SK-N-SH (cell line): ENCODE results near the gene C17orf113.

Experiments used
- FOXJ3 ChIP-seq: sonication (generic); formaldehyde crosslinking; IDR thresholded peaks from 2 replicates; pipeline ENCODE4 v1.5.1; 2020; ENCODE audit warnings: mild to moderate bottlenecking, missing genetic modification reagents
- MXI1 ChIP-seq: IDR thresholded peaks from 2 replicates; pipeline ENCODE4 v1.6.1; 2012; ENCODE audit warnings: mild to moderate bottlenecking, low read depth, low read length, improper control_type of control experiment
- POLR2AphosphoS5 ChIP-seq: IDR thresholded peaks from 2 replicates; pipeline ENCODE4 v1.6.1; 2012; ENCODE audit warnings: low read depth, low read length
- RAD21 ChIP-seq: IDR thresholded peaks from 2 replicates; pipeline ENCODE4 v1.6.1; 2012; ENCODE audit warnings: mild to moderate bottlenecking, low read length
- RCOR1 ChIP-seq: fragments of 150-350 bp; IDR thresholded peaks from 2 replicates; pipeline ENCODE4 v1.6.1; 2017; ENCODE audit warnings: antibody characterized with exemption, low read length
- RFX5 ChIP-seq: IDR thresholded peaks from 2 replicates; pipeline ENCODE4 v1.6.1; 2012; ENCODE audit warnings: mild to moderate bottlenecking, improper control_type of control experiment, low read length
- SIN3A ChIP-seq: IDR thresholded peaks from 2 replicates; pipeline ENCODE4 v1.6.1; 2012; ENCODE audit warnings: low read depth, mild to moderate bottlenecking, low read length, moderate library complexity, borderline replicate concordance
- TAF1 ChIP-seq: IDR thresholded peaks from 2 replicates; pipeline ENCODE4 v1.6.1; 2012; ENCODE audit warnings: low read depth, mild to moderate bottlenecking, low read length, moderate library complexity, borderline replicate concordance
- TCF12 ChIP-seq: IDR thresholded peaks from 2 replicates; pipeline ENCODE4 v1.4.0; 2012
- TF ChIP-seq, protein P1 (sequence below): fragments of 200-600 bp; sonication (generic); IDR thresholded peaks from 2 replicates; pipeline ENCODE4 v1.6.1; 2017; ENCODE audit warnings: antibody characterized with exemption, mild to moderate bottlenecking, moderate library complexity
- TF ChIP-seq, protein P2 (sequence below): IDR thresholded peaks from 2 replicates; pipeline ENCODE4 v1.6.1; 2012; ENCODE audit warnings: mild to moderate bottlenecking, low read depth, low read length, moderate library complexity
- TF ChIP-seq, protein P3 (sequence below): fragments of 150-350 bp; IDR thresholded peaks from 2 replicates; pipeline ENCODE4 v1.6.1; 2016; ENCODE audit warnings: mild to moderate bottlenecking, low read depth, low read length
- TF ChIP-seq, protein P4 (sequence below): IDR thresholded peaks from 2 replicates; pipeline ENCODE4 v1.4.0; 2012; ENCODE audit warnings: low read depth

DNA sequence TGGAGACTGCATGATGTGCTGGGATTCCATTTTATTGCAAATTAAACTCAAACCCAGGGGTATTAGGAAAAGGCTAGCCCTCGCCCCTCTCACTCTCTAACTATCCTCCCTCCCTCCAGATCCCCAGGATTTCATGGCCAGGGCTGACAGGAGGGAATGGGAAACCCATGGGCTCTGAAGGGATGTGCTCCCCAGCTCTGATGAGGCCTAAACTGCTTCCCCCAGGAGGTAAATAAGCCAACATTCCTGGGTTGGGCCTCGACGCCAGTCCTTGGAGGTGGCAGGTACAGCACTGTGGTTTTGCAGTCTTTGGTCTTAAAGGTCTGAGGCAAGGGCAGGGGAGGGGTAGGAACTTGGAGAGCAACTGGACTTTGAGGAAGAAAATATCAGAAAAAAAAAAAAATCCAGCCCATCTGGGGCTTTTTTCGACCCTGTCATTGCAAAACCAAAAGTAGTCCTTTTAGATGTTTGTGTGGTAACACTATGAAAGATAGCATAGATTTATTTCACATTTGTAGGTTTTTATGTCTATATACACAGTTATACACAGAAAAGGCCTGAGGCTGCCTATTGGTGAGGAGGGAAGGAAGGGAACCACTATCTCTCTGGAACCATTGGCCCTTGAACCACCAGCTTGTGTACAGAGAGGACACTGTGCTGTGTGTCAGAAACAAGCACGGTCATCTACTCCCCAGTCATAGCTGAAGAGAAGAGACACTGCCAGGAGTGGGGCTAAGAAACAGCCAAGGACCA lies 12.0 kb downstream of the C17orf113 start:
- TF ChIP-seq SIN3A (no peak), POLR2AphosphoS5 (no peak), RCOR1 (no peak), RFX5 (no peak), FOXJ3 (CRISPR knock-in tag) (no peak), TCF12 (no peak), TAF1 (no peak), MXI1 (no peak), RAD21 (no peak)
- TF ChIP-seq, protein P1, sequence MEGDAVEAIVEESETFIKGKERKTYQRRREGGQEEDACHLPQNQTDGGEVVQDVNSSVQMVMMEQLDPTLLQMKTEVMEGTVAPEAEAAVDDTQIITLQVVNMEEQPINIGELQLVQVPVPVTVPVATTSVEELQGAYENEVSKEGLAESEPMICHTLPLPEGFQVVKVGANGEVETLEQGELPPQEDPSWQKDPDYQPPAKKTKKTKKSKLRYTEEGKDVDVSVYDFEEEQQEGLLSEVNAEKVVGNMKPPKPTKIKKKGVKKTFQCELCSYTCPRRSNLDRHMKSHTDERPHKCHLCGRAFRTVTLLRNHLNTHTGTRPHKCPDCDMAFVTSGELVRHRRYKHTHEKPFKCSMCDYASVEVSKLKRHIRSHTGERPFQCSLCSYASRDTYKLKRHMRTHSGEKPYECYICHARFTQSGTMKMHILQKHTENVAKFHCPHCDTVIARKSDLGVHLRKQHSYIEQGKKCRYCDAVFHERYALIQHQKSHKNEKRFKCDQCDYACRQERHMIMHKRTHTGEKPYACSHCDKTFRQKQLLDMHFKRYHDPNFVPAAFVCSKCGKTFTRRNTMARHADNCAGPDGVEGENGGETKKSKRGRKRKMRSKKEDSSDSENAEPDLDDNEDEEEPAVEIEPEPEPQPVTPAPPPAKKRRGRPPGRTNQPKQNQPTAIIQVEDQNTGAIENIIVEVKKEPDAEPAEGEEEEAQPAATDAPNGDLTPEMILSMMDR, result no peak
- TF ChIP-seq, protein P2, sequence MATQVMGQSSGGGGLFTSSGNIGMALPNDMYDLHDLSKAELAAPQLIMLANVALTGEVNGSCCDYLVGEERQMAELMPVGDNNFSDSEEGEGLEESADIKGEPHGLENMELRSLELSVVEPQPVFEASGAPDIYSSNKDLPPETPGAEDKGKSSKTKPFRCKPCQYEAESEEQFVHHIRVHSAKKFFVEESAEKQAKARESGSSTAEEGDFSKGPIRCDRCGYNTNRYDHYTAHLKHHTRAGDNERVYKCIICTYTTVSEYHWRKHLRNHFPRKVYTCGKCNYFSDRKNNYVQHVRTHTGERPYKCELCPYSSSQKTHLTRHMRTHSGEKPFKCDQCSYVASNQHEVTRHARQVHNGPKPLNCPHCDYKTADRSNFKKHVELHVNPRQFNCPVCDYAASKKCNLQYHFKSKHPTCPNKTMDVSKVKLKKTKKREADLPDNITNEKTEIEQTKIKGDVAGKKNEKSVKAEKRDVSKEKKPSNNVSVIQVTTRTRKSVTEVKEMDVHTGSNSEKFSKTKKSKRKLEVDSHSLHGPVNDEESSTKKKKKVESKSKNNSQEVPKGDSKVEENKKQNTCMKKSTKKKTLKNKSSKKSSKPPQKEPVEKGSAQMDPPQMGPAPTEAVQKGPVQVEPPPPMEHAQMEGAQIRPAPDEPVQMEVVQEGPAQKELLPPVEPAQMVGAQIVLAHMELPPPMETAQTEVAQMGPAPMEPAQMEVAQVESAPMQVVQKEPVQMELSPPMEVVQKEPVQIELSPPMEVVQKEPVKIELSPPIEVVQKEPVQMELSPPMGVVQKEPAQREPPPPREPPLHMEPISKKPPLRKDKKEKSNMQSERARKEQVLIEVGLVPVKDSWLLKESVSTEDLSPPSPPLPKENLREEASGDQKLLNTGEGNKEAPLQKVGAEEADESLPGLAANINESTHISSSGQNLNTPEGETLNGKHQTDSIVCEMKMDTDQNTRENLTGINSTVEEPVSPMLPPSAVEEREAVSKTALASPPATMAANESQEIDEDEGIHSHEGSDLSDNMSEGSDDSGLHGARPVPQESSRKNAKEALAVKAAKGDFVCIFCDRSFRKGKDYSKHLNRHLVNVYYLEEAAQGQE, result no peak
- TF ChIP-seq, protein P3, sequence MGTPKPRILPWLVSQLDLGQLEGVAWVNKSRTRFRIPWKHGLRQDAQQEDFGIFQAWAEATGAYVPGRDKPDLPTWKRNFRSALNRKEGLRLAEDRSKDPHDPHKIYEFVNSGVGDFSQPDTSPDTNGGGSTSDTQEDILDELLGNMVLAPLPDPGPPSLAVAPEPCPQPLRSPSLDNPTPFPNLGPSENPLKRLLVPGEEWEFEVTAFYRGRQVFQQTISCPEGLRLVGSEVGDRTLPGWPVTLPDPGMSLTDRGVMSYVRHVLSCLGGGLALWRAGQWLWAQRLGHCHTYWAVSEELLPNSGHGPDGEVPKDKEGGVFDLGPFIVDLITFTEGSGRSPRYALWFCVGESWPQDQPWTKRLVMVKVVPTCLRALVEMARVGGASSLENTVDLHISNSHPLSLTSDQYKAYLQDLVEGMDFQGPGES, result no peak
- TF ChIP-seq, protein P4, sequence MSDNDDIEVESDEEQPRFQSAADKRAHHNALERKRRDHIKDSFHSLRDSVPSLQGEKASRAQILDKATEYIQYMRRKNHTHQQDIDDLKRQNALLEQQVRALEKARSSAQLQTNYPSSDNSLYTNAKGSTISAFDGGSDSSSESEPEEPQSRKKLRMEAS, result no peak
